Measurements from ENCODE around the gene NPAS2. TPM values are rescaled to one million over a fixed set of nuclear protein-coding genes. Genes with fewer than 3 reads are reported as not detected.

Gene NPAS2
- polyA plus RNA-seq, 5 donors = 26.7 to 39.0 (median 30.3) TPM

Other genes with a start within 250 kb of the NPAS2 start
- 1,000 to 10,000 TPM; 3,065 to 3,869 (median 3,592) TPM for gene RPL31, start 182.2 kb downstream of the NPAS2 start, polyA plus RNA-seq (ENCODE audit: insufficient read depth in 1 of 5, insufficient read length in 5 of 5, low replicate concordance in 1 of 5)